ENCODE measurements around the gene TTC24.

Gene TTC24

GRCh38 chr1:156579472-156579871 is at the start of gene TTC24:
Gene TTC24 (plus strand): TSS chr1:156579723. CDS start chr1:156581365, 1,642 bp downstream.
- ATAC-seq: no peak

GRCh38 chr1:156530006-156530405 is 49.5 kb upstream of the TTC24 start:
- no peak for TF ChIP-seq ZNF8 (CRISPR knock-in tag; IDR thresholded peaks at IDR 0.05)
- no peak for TF ChIP-seq ZC3H10 (CRISPR knock-in tag; IDR thresholded peaks at IDR 0.05)
- no peak for TF ChIP-seq ARNTL (CRISPR knock-in tag; IDR thresholded peaks at IDR 0.05; ENCODE audit: borderline replicate concordance, low read depth)
- TF ChIP-seq RARB (CRISPR knock-in tag; IDR thresholded peaks at IDR 0.05): no peak
- TF ChIP-seq, protein P1, sequence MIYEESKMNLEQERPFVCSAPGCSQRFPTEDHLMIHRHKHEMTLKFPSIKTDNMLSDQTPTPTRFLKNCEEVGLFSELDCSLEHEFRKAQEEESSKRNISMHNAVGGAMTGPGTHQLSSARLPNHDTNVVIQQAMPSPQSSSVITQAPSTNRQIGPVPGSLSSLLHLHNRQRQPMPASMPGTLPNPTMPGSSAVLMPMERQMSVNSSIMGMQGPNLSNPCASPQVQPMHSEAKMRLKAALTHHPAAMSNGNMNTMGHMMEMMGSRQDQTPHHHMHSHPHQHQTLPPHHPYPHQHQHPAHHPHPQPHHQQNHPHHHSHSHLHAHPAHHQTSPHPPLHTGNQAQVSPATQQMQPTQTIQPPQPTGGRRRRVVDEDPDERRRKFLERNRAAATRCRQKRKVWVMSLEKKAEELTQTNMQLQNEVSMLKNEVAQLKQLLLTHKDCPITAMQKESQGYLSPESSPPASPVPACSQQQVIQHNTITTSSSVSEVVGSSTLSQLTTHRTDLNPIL (CRISPR knock-in tag; IDR thresholded peaks at IDR 0.05; ENCODE audit: low read depth): no peak
- TF ChIP-seq ZNF565 (CRISPR knock-in tag; conservative IDR thresholded peaks at IDR 0.05; ENCODE audit: low read depth): no peak
- no peak for TF ChIP-seq SNAI2 (CRISPR knock-in tag; IDR thresholded peaks at IDR 0.05)
- TF ChIP-seq TSHZ2 (CRISPR knock-in tag; IDR thresholded peaks at IDR 0.05): no peak
- TF ChIP-seq, protein P2, sequence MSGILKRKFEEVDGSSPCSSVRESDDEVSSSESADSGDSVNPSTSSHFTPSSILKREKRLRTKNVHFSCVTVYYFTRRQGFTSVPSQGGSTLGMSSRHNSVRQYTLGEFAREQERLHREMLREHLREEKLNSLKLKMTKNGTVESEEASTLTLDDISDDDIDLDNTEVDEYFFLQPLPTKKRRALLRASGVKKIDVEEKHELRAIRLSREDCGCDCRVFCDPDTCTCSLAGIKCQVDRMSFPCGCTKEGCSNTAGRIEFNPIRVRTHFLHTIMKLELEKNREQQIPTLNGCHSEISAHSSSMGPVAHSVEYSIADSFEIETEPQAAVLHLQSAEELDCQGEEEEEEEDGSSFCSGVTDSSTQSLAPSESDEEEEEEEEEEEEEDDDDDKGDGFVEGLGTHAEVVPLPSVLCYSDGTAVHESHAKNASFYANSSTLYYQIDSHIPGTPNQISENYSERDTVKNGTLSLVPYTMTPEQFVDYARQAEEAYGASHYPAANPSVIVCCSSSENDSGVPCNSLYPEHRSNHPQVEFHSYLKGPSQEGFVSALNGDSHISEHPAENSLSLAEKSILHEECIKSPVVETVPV (CRISPR knock-in tag; IDR thresholded peaks at IDR 0.05): no peak
- TF ChIP-seq OSR1 (CRISPR knock-in tag; IDR thresholded peaks at IDR 0.05): no peak
- TF ChIP-seq, protein P3, sequence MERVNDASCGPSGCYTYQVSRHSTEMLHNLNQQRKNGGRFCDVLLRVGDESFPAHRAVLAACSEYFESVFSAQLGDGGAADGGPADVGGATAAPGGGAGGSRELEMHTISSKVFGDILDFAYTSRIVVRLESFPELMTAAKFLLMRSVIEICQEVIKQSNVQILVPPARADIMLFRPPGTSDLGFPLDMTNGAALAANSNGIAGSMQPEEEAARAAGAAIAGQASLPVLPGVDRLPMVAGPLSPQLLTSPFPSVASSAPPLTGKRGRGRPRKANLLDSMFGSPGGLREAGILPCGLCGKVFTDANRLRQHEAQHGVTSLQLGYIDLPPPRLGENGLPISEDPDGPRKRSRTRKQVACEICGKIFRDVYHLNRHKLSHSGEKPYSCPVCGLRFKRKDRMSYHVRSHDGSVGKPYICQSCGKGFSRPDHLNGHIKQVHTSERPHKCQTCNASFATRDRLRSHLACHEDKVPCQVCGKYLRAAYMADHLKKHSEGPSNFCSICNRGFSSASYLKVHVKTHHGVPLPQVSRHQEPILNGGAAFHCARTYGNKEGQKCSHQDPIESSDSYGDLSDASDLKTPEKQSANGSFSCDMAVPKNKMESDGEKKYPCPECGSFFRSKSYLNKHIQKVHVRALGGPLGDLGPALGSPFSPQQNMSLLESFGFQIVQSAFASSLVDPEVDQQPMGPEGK (CRISPR knock-in tag; IDR thresholded peaks at IDR 0.05; ENCODE audit: borderline replicate concordance): no peak
- TF ChIP-seq ZFP30 (CRISPR knock-in tag; IDR thresholded peaks at IDR 0.05): no peak
- no peak for TF ChIP-seq ZFP3 (CRISPR knock-in tag; IDR thresholded peaks at IDR 0.05)
- no peak for TF ChIP-seq PPARA (CRISPR knock-in tag; IDR thresholded peaks at IDR 0.05; ENCODE audit: borderline replicate concordance)
- no peak for TF ChIP-seq CSDC2 (CRISPR knock-in tag; IDR thresholded peaks at IDR 0.05)
- no peak for TF ChIP-seq TOX (CRISPR knock-in tag; IDR thresholded peaks at IDR 0.05; ENCODE audit: borderline replicate concordance)
- no peak for TF ChIP-seq POU6F1 (CRISPR knock-in tag; IDR thresholded peaks at IDR 0.05; ENCODE audit: borderline replicate concordance, low read depth)
- TF ChIP-seq TCF4 (CRISPR knock-in tag; IDR thresholded peaks at IDR 0.05; ENCODE audit: borderline replicate concordance): no peak
- no peak for TF ChIP-seq ZNF70 (CRISPR knock-in tag; IDR thresholded peaks at IDR 0.05)
- no peak for TF ChIP-seq ISL1 (CRISPR knock-in tag; IDR thresholded peaks at IDR 0.05)
- no peak for ATAC-seq

More at GRCh38 chr1:156579472-156579871, at the start of gene TTC24:
- TF ChIP-seq OSR1 (CRISPR knock-in tag; IDR thresholded peaks at IDR 0.05) (no peak), ARNTL (CRISPR knock-in tag; IDR thresholded peaks at IDR 0.05; ENCODE audit: borderline replicate concordance, low read depth) (no peak), ISL1 (CRISPR knock-in tag; IDR thresholded peaks at IDR 0.05) (no peak)

- no peak for ATAC-seq
- TF ChIP-seq ZNF565 (CRISPR knock-in tag; conservative IDR thresholded peaks at IDR 0.05; ENCODE audit: low read depth): no peak
These were observed 47.1 kb upstream of the TTC24 start for GRCh38 chr1:156532374-156532773.

Data from SK-N-SH treated with all-trans-retinoic acid at 6 μM for 48 hours (cell line).